GM12891 (cell line): ENCODE results near the gene IL1RAPL2.

Source experiments
- DNase-seq: peaks from one replicate; pipeline ENCODE4 v3.0.0; 2011; ENCODE audit warnings: low spot score; ENCODE audit not compliant: insufficient read length
- FAIRE-seq: peaks from 2 replicates; lab custom pipeline; 2011; peaks lifted over from hg19 to GRCh38; lab: Jason Lieb, UNC
- PAX5 ChIP-seq: IDR thresholded peaks from 2 replicates; pipeline ENCODE4 v1.6.1; 2011; ENCODE audit warnings: low read length, moderate library complexity, mild to moderate bottlenecking; ENCODE audit not compliant: insufficient read depth, severe bottlenecking
- POLR2A ChIP-seq: IDR thresholded peaks from 2 replicates; pipeline ENCODE4 v1.6.1; 2011; ENCODE audit warnings: low read depth, low read length, control low read depth
- POLR2AphosphoS5 ChIP-seq: IDR thresholded peaks from 2 replicates; pipeline ENCODE4 v1.6.1; 2011; ENCODE audit warnings: low read depth, low read length, control low read depth
- POU2F2 ChIP-seq: IDR thresholded peaks from 2 replicates; pipeline ENCODE4 v1.6.1; 2011; ENCODE audit warnings: low read depth, mild to moderate bottlenecking, control low read depth, low read length, moderate library complexity
- SPI1 ChIP-seq: IDR thresholded peaks from 2 replicates; pipeline ENCODE4 v1.6.1; 2011; ENCODE audit warnings: low read depth, low read length, control low read depth
- TAF1 ChIP-seq: IDR thresholded peaks from 2 replicates; pipeline ENCODE4 v1.6.1; 2011; ENCODE audit warnings: low read depth, low read length, control low read depth

IL1RAPL2 gene

GRCh38 chrX:105267167-105267566 lies 701.2 kb downstream of the IL1RAPL2 start:
- FAIRE-seq = no peak
- no peak for DNase-seq
- TF ChIP-seq POLR2A = no peak
- no peak for TF ChIP-seq PAX5
- no peak for TF ChIP-seq POLR2AphosphoS5
- TF ChIP-seq TAF1 = no peak
- no peak for TF ChIP-seq POU2F2
- TF ChIP-seq SPI1 = no peak

GRCh38 chrX:105269386-105269785 lies 703.4 kb downstream of the IL1RAPL2 start:
- no peak for FAIRE-seq

GRCh38 chrX:105273326-105273725 lies 707.3 kb downstream of the IL1RAPL2 start:
- DNase-seq (no peak), FAIRE-seq (no peak)
- TF ChIP-seq POLR2AphosphoS5 = no peak
- TF ChIP-seq SPI1 = no peak
- TF ChIP-seq POU2F2 = no peak
- no peak for TF ChIP-seq POLR2A
- no peak for TF ChIP-seq PAX5
- TF ChIP-seq TAF1 = no peak

More at GRCh38 chrX:105269386-105269785, 703.4 kb downstream of the IL1RAPL2 start:
- TF ChIP-seq TAF1 (no peak), PAX5 (no peak), POLR2A (no peak), SPI1 (no peak), POLR2AphosphoS5 (no peak), POU2F2 (no peak)
- DNase-seq = no peak

GRCh38 chrX:105274091-105274490 lies 708.1 kb downstream of the IL1RAPL2 start:
- FAIRE-seq (no peak), DNase-seq (no peak)
- no peak for TF ChIP-seq POLR2A
- no peak for TF ChIP-seq SPI1
- no peak for TF ChIP-seq TAF1
- TF ChIP-seq POU2F2 = no peak
- no peak for TF ChIP-seq POLR2AphosphoS5
- TF ChIP-seq PAX5 = no peak

GRCh38 chrX:105277132-105277531 lies 711.1 kb downstream of the IL1RAPL2 start:
- FAIRE-seq (no peak), DNase-seq (no peak)
- TF ChIP-seq POU2F2 = no peak
- TF ChIP-seq SPI1 = no peak
- TF ChIP-seq PAX5 = no peak
- TF ChIP-seq POLR2AphosphoS5 = no peak
- TF ChIP-seq POLR2A = no peak
- TF ChIP-seq TAF1 = no peak

- no peak for TF ChIP-seq PAX5
- no peak for TF ChIP-seq TAF1
- TF ChIP-seq POU2F2 = no peak
- TF ChIP-seq SPI1 = no peak
- no peak for TF ChIP-seq POLR2AphosphoS5
- TF ChIP-seq POLR2A = no peak
- DNase-seq (no peak), FAIRE-seq (no peak)
Observed at GRCh38 chrX:105282077-105282476, 716.1 kb downstream of the IL1RAPL2 start.

- FAIRE-seq (no peak), DNase-seq (no peak)
- TF ChIP-seq POLR2AphosphoS5 (no peak), POU2F2 (no peak), TAF1 (no peak), PAX5 (no peak), POLR2A (no peak), SPI1 (no peak)
Observed at GRCh38 chrX:105297041-105297440, 731.0 kb downstream of the IL1RAPL2 start.

- TF ChIP-seq PAX5 = no peak
- TF ChIP-seq POLR2A = no peak
- no peak for TF ChIP-seq POU2F2
- no peak for TF ChIP-seq POLR2AphosphoS5
- no peak for TF ChIP-seq TAF1
- TF ChIP-seq SPI1 = no peak
- no peak for FAIRE-seq
- DNase-seq = no peak
Observed at GRCh38 chrX:105299286-105299685, 733.3 kb downstream of the IL1RAPL2 start.

- TF ChIP-seq POLR2A (no peak), SPI1 (no peak), POLR2AphosphoS5 (no peak), TAF1 (no peak), POU2F2 (no peak), PAX5 (no peak)
- DNase-seq (no peak), FAIRE-seq (no peak)
Observed at GRCh38 chrX:105302246-105302645, 736.2 kb downstream of the IL1RAPL2 start.

GRCh38 chrX:105307762-105308161 lies 741.8 kb downstream of the IL1RAPL2 start:
- FAIRE-seq (no peak), DNase-seq (no peak)
- TF ChIP-seq SPI1 (no peak), POLR2AphosphoS5 (no peak)

- FAIRE-seq (no peak), DNase-seq (no peak)
- no peak for TF ChIP-seq POLR2A
- no peak for TF ChIP-seq TAF1
- no peak for TF ChIP-seq POU2F2
- no peak for TF ChIP-seq PAX5
- no peak for TF ChIP-seq POLR2AphosphoS5
- TF ChIP-seq SPI1 = no peak
Observed at GRCh38 chrX:105313596-105313995, 747.6 kb downstream of the IL1RAPL2 start.
